ENCODE measurements around the gene NRG3. TPM values are rescaled to one million over a fixed set of nuclear protein-coding genes. Genes with fewer than 3 reads are reported as not detected.

NRG3 gene
- total and polyA plus RNA-seq, 12 donors = 0.46 to 3.8 (median 1.3) TPM

GRCh38 chr10:82622479-82622878 lies 747.5 kb downstream of the NRG3 start:
- Histone ChIP-seq H3K27me3 (no peaks in the 10 kb centered on the region), H3K36me3 (replicated peaks in 1 of 2) (no peaks in the 10 kb centered on the region), H3K27ac (no peak overlapping the region), H3K9me3 (replicated peaks in 1 of 3) (no peaks in the 10 kb centered on the region), H3K4me3 (no peak overlapping the region), H3K4me1 (replicated peaks in 1 of 2) (no peaks in the 10 kb centered on the region)
- intact Hi-C loops (cut with DNase I) = no loop called here
- 89 to 95% (median 90%) methylated on average over 5 of the region's 5 CpGs for WGBS, 4 donors
- DNase-seq = no peak
- TF ChIP-seq CTCF (IDR thresholded peaks at IDR 0.05) (no peak), POLR2A (IDR thresholded peaks at IDR 0.05) (no peak)

GRCh38 chr10:82625512-82626189 lies 750.7 kb downstream of the NRG3 start:
- Histone ChIP-seq H3K4me3 (no peak overlapping the region), H3K27me3 (no peaks in the 10 kb centered on the region), H3K36me3 (replicated peaks in 1 of 2) (no peaks in the 10 kb centered on the region), H3K9me3 (replicated peaks in 1 of 3) (no peaks in the 10 kb centered on the region), H3K27ac (no peak overlapping the region), H3K4me1 (replicated peaks in 1 of 2) (no peaks in the 10 kb centered on the region)
- TF ChIP-seq CTCF (IDR thresholded peaks at IDR 0.05) (no peak), POLR2A (IDR thresholded peaks at IDR 0.05) (no peak)
- DNase-seq = no peak
- intact Hi-C loops (cut with DNase I) = no loop called here

- TF ChIP-seq CTCF (IDR thresholded peaks at IDR 0.05) (no peak), POLR2A (IDR thresholded peaks at IDR 0.05) (no peak)
- Histone ChIP-seq H3K4me3 (no peak overlapping the region), H3K36me3 (replicated peaks in 1 of 2) (no peaks in the 10 kb centered on the region), H3K9me3 (replicated peaks in 1 of 3) (no peaks in the 10 kb centered on the region), H3K27me3 (no peaks in the 10 kb centered on the region), H3K4me1 (replicated peaks in 1 of 2) (no peaks in the 10 kb centered on the region), H3K27ac (no peak overlapping the region)
- intact Hi-C loops (cut with DNase I) = no loop called here
- no peak for DNase-seq
- 61 to 69% (median 64%) methylated on average over 3 of the region's 3 CpGs for WGBS, 4 donors
Observed at GRCh38 chr10:82628373-82628772, 753.4 kb downstream of the NRG3 start.

GRCh38 chr10:82643076-82643475 lies 768.1 kb downstream of the NRG3 start:
- H3K9me3 ChIP-seq (replicated peaks in 1 of 3) = no peaks in the 10 kb centered on the region

More at GRCh38 chr10:82643076-82643475, 768.1 kb downstream of the NRG3 start:
- no peak for DNase-seq
- intact Hi-C loops (cut with DNase I) = no loop called here
- no peak overlapping the region for H3K4me3 ChIP-seq
- H3K27ac ChIP-seq = no peak overlapping the region
- WGBS, 4 donors = 33 to 55% (median 42%) methylated on average over 1 of the region's 1 CpG
- H3K36me3 ChIP-seq (replicated peaks in 1 of 2) = no peaks in the 10 kb centered on the region
- H3K27me3 ChIP-seq = no peaks in the 10 kb centered on the region
- no peak for TF ChIP-seq POLR2A (IDR thresholded peaks at IDR 0.05)
- no peak for TF ChIP-seq CTCF (IDR thresholded peaks at IDR 0.05)
- no peaks in the 10 kb centered on the region for H3K4me1 ChIP-seq (replicated peaks in 1 of 2)
